Vagina (tissue), 2 donors: ENCODE results near the gene COL27A1.

Experiments
- POLR2A ChIP-seq, 2 donors: fragments of 450-650 bp; IDR thresholded peaks; one replicate each; pipeline ENCODE4 v1.6.1; 2017; ENCODE audit warnings: antibody characterized with exemption in 2 of 2, mild to moderate bottlenecking in 2 of 2, moderate library complexity in 2 of 2
- TF ChIP-seq, protein P1 (sequence below), 3 experiments: fragments of 450-650 bp in 2 of 3; fragments of 200-600 bp in 1 of 3; sonication (generic) in 1 of 3; IDR thresholded peaks; one replicate each; pipeline ENCODE4 v1.5.1; 2017 to 2019; ENCODE audit warnings: antibody characterized with exemption in 3 of 3, mild to moderate bottlenecking in 2 of 3, moderate library complexity in 2 of 3

GRCh38 chr9:114204265-114204664 lies 48.9 kb downstream of the COL27A1 start:
- TF ChIP-seq, protein P1, sequence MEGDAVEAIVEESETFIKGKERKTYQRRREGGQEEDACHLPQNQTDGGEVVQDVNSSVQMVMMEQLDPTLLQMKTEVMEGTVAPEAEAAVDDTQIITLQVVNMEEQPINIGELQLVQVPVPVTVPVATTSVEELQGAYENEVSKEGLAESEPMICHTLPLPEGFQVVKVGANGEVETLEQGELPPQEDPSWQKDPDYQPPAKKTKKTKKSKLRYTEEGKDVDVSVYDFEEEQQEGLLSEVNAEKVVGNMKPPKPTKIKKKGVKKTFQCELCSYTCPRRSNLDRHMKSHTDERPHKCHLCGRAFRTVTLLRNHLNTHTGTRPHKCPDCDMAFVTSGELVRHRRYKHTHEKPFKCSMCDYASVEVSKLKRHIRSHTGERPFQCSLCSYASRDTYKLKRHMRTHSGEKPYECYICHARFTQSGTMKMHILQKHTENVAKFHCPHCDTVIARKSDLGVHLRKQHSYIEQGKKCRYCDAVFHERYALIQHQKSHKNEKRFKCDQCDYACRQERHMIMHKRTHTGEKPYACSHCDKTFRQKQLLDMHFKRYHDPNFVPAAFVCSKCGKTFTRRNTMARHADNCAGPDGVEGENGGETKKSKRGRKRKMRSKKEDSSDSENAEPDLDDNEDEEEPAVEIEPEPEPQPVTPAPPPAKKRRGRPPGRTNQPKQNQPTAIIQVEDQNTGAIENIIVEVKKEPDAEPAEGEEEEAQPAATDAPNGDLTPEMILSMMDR (IDR thresholded peaks at IDR 0.05) = no peak
- TF ChIP-seq POLR2A (IDR thresholded peaks at IDR 0.05) = no peak
